ENCODE data around the gene SNX13. TPM values are rescaled to one million over a fixed set of nuclear protein-coding genes. Genes with fewer than 3 reads are reported as not detected.
A peak's percentile ranks its signal among the peaks of the same experiment; 100 is the strongest.

Gene SNX13
- total RNA-seq, 2 experiments from 2014 or later: 24.7 to 26.3 TPM

GRCh38 chr7:17773289-17773626, 167.0 kb downstream of the SNX13 start:
- Mint-ChIP-seq H3K27me3 (no peaks in the 10 kb centered on the region), H3K9me3 (no peaks in the 10 kb centered on the region), H3K27ac (no peak overlapping the region), H3K4me3 (no peak overlapping the region), H3K4me1 (peaks cover 10% of the 10 kb centered on the region), H3K36me3 (peaks cover 3% of the 10 kb centered on the region)
- no peak for DNase-seq

- Mint-ChIP-seq H3K27me3 (no peaks in the 10 kb centered on the region), H3K9me3 (no peaks in the 10 kb centered on the region), H3K4me3 (no peak overlapping the region), H3K27ac (no peak overlapping the region), H3K4me1 (peaks cover 10% of the 10 kb centered on the region), H3K36me3 (peaks cover 3% of the 10 kb centered on the region)
- DNase-seq: peak; percentile 5
Observed at GRCh38 chr7:17772581-17773288, 167.6 kb downstream of the SNX13 start.

- H3K4me1 Mint-ChIP-seq: peaks cover 10% of the 10 kb centered on the region
- no peak overlapping the region for H3K27ac Mint-ChIP-seq
Observed at GRCh38 chr7:17771901-17772408, 168.3 kb downstream of the SNX13 start.

GRCh38 chr7:17770710-17771375, 169.5 kb downstream of the SNX13 start:
- Mint-ChIP-seq H3K4me1 (peaks cover 10% of the 10 kb centered on the region), H3K27ac (no peak overlapping the region), H3K4me3 (no peak overlapping the region), H3K9me3 (peaks cover 2% of the 10 kb centered on the region), H3K36me3 (peaks cover 3% of the 10 kb centered on the region), H3K27me3 (no peaks in the 10 kb centered on the region)
- DNase-seq: no peak

More at GRCh38 chr7:17771901-17772408, 168.3 kb downstream of the SNX13 start:
- no peak for DNase-seq
- H3K4me3 Mint-ChIP-seq: no peak overlapping the region
- H3K36me3 Mint-ChIP-seq: peaks cover 3% of the 10 kb centered on the region
- H3K9me3 Mint-ChIP-seq: peaks cover under 1% of the 10 kb centered on the region
- H3K27me3 Mint-ChIP-seq: no peaks in the 10 kb centered on the region

GRCh38 chr7:17769918-17770317, 170.4 kb downstream of the SNX13 start:
- DNase-seq: peak; percentile 35
- H3K4me1 Mint-ChIP-seq: peaks cover 10% of the 10 kb centered on the region
- no peak overlapping the region for H3K4me3 Mint-ChIP-seq
- peaks cover 3% of the 10 kb centered on the region for H3K36me3 Mint-ChIP-seq
- H3K27me3 Mint-ChIP-seq: no peaks in the 10 kb centered on the region
- H3K9me3 Mint-ChIP-seq: peaks cover 3% of the 10 kb centered on the region
- H3K27ac Mint-ChIP-seq: no peak overlapping the region

GRCh38 chr7:17758008-17758407, 182.3 kb downstream of the SNX13 start:
- H3K4me3 Mint-ChIP-seq: no peak overlapping the region
- H3K36me3 Mint-ChIP-seq: peaks cover 16% of the 10 kb centered on the region
- no peaks in the 10 kb centered on the region for H3K4me1 Mint-ChIP-seq
- H3K27ac Mint-ChIP-seq: no peak overlapping the region
- H3K9me3 Mint-ChIP-seq: no peaks in the 10 kb centered on the region
- no peak for DNase-seq
- no peaks in the 10 kb centered on the region for H3K27me3 Mint-ChIP-seq

GRCh38 chr7:17746020-17746530, 194.2 kb downstream of the SNX13 start:
- Mint-ChIP-seq H3K9me3 (no peaks in the 10 kb centered on the region), H3K4me3 (no peak overlapping the region), H3K27me3 (no peaks in the 10 kb centered on the region), H3K4me1 (no peaks in the 10 kb centered on the region), H3K27ac (no peak overlapping the region), H3K36me3 (no peaks in the 10 kb centered on the region)
- no peak for DNase-seq

GRCh38 chr7:17745610-17746009, 194.7 kb downstream of the SNX13 start:
- no peaks in the 10 kb centered on the region for H3K9me3 Mint-ChIP-seq
- H3K36me3 Mint-ChIP-seq: no peaks in the 10 kb centered on the region
- no peaks in the 10 kb centered on the region for H3K4me1 Mint-ChIP-seq
- H3K4me3 Mint-ChIP-seq: no peak overlapping the region
- H3K27me3 Mint-ChIP-seq: no peaks in the 10 kb centered on the region
- DNase-seq: no peak
- H3K27ac Mint-ChIP-seq: no peak overlapping the region

- DNase-seq: no peak
- no peaks in the 10 kb centered on the region for H3K4me1 Mint-ChIP-seq
- H3K36me3 Mint-ChIP-seq: no peaks in the 10 kb centered on the region
- H3K4me3 Mint-ChIP-seq: no peak overlapping the region
- no peaks in the 10 kb centered on the region for H3K9me3 Mint-ChIP-seq
- H3K27me3 Mint-ChIP-seq: no peaks in the 10 kb centered on the region
- no peak overlapping the region for H3K27ac Mint-ChIP-seq
Observed at GRCh38 chr7:17743316-17743715, 197.0 kb downstream of the SNX13 start.

- no peak overlapping the region for H3K4me3 Mint-ChIP-seq
Observed at GRCh38 chr7:17741426-17741825, 198.9 kb downstream of the SNX13 start.

More at GRCh38 chr7:17741426-17741825, 198.9 kb downstream of the SNX13 start:
- Mint-ChIP-seq H3K36me3 (no peaks in the 10 kb centered on the region), H3K4me1 (no peaks in the 10 kb centered on the region), H3K27ac (no peak overlapping the region), H3K9me3 (no peaks in the 10 kb centered on the region), H3K27me3 (no peaks in the 10 kb centered on the region)
- DNase-seq: no peak

Other genes starting within 250 kb of the SNX13 start
- gene PRPS1L1, start 87.4 kb upstream of the SNX13 start, total RNA-seq: not detected

Data from activated naive CD8-positive, alpha-beta T cell treated with anti-CD3 and anti-CD28 coated beads for 36 hours (primary cell).